ENCODE measurements around the gene TAOK1. TPM values are rescaled to one million over a fixed set of nuclear protein-coding genes. Genes with fewer than 3 reads are reported as not detected.
A peak's percentile ranks its signal among the peaks of the same experiment; 100 is the strongest.
"Not testable (repeated sequence)": the region's sequence is repeated elsewhere in the genome, so short reads cannot be mapped to it uniquely, and the experiment has no call there.

TAOK1 gene
- 10 to 100 TPM; 47.2 to 59.1 TPM for total RNA-seq
- long read RNA-seq, full-length matches to known transcripts, result 1 of 5 reads
- long read RNA-seq, partial matches to known transcripts, result 2 of 5 reads
- long read RNA-seq, other reads (novel, unspliced or antisense), result 2 of 5 reads

GRCh38 chr17:29389982-29390850 is at the start of gene TAOK1:
TAOK1 (plus strand) TSS chr17:29390363; CDS start chr17:29451549, 61,186 bp downstream.
- ATAC-seq (peak; percentile 99), DNase-seq (peak; percentile 99)
- intact Hi-C loops (cut with DNase I), result no loop called here

- intact Hi-C loops (cut with DNase I), result no loop called here
- ATAC-seq, result no peak
- no peak for DNase-seq
These were observed 48.4 kb upstream of the TAOK1 start for GRCh38 chr17:29341726-29342125.

GRCh38 chr17:29342158-29342765 is 47.9 kb upstream of the TAOK1 start:
- DNase-seq, result no peak

GRCh38 chr17:29344201-29344856 is 45.8 kb upstream of the TAOK1 start:
- intact Hi-C loops (cut with DNase I), result no loop called here
- ATAC-seq, result no peak
- no peak for DNase-seq

More at GRCh38 chr17:29342158-29342765, 47.9 kb upstream of the TAOK1 start:
- intact Hi-C loops (cut with DNase I), result no loop called here
- no peak for ATAC-seq

GRCh38 chr17:29345066-29345465 is 45.1 kb upstream of the TAOK1 start:
- ATAC-seq, result no peak
- intact Hi-C loops (cut with DNase I), result no loop called here
- no peak for DNase-seq

GRCh38 chr17:29345470-29345869 is 44.7 kb upstream of the TAOK1 start:
- intact Hi-C loops (cut with DNase I); DNase-seq; ATAC-seq: not testable (repeated sequence)

- no peak for DNase-seq
- intact Hi-C loops (cut with DNase I), result no loop called here
- no peak for ATAC-seq
These were observed 43.7 kb upstream of the TAOK1 start for GRCh38 chr17:29346462-29346861.

GRCh38 chr17:29347831-29348629 is 42.1 kb upstream of the TAOK1 start:
- ATAC-seq (peak in 1 of 2 donors; percentile 61), DNase-seq (no peak)
- intact Hi-C loops (cut with DNase I), result no loop called here

- DNase-seq (no peak), ATAC-seq (no peak)
- intact Hi-C loops (cut with DNase I), result no loop called here
These were observed 40.8 kb upstream of the TAOK1 start for GRCh38 chr17:29349409-29349808.

- ATAC-seq, result no peak
- intact Hi-C loops (cut with DNase I), result no loop called here
- no peak for DNase-seq
These were observed 38.0 kb upstream of the TAOK1 start for GRCh38 chr17:29352146-29352545.

GRCh38 chr17:29357232-29357631 is 32.9 kb upstream of the TAOK1 start:
- intact Hi-C loops (cut with DNase I), result no loop called here
- ATAC-seq (peak in 1 of 2 donors; percentile 21), DNase-seq (no peak)

- no peak for ATAC-seq
- intact Hi-C loops (cut with DNase I), result no loop called here
- no peak for DNase-seq
These were observed 32.3 kb upstream of the TAOK1 start for GRCh38 chr17:29357821-29358232.

- intact Hi-C loops (cut with DNase I), result no loop called here
- DNase-seq, result no peak
- ATAC-seq, result no peak
These were observed 31.7 kb upstream of the TAOK1 start for GRCh38 chr17:29358416-29358815.

GRCh38 chr17:29359777-29360176 is 30.4 kb upstream of the TAOK1 start:
- DNase-seq, result no peak
- intact Hi-C loops (cut with DNase I), result no loop called here
- no peak for ATAC-seq

GRCh38 chr17:29363716-29364115 is 26.4 kb upstream of the TAOK1 start:
- DNase-seq, result no peak
- intact Hi-C loops (cut with DNase I), result no loop called here
- ATAC-seq, result no peak

GRCh38 chr17:29364691-29365090 is 25.5 kb upstream of the TAOK1 start:
- ATAC-seq (no peak), DNase-seq (no peak)
- intact Hi-C loops (cut with DNase I), result no loop called here

GRCh38 chr17:29368161-29368560 is 22.0 kb upstream of the TAOK1 start:
- intact Hi-C loops (cut with DNase I), result no loop called here
- no peak for DNase-seq
- no peak for ATAC-seq

- ATAC-seq (peak; percentile 53 to 62), DNase-seq (peak; percentile 34)
- intact Hi-C loops (cut with DNase I), result no loop called here
These were observed 21.2 kb upstream of the TAOK1 start for GRCh38 chr17:29368926-29369325.

Measured in left cardiac atrium (tissue), 4 donors.